Measurements from ENCODE around the gene UTS2R. TPM values are rescaled to one million over a fixed set of nuclear protein-coding genes. Genes with fewer than 3 reads are reported as not detected.
"Not testable (repeated sequence)": the region's sequence is repeated elsewhere in the genome, so short reads cannot be mapped to it uniquely, and the experiment has no call there.

The UTS2R gene
- total RNA-seq, 1 experiment from 2014 or later: 8.3 TPM

DNA sequence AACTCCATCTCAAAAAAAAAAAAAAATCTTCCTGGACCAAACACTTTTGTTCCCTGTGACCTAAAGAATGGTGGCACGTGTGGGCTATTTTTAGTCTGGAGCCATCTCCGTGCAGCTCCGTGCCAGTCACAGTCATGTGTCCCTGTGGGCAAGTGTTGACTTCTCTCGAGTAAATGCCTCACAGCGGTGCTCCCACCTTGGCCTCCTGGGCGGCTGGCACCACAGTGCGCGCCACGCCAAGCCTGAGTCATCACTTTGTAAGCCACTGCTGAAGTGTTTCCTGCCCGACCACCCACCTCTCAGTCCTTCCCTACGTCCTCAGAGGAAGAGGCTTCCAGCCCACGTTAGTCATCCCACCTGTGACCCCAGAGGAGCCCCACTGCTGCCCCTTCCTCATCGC lies 35.7 kb downstream of the UTS2R start:
- Histone ChIP-seq H3K4me1 (peaks cover 40% of the 10 kb centered on the region), H3K27ac (peak overlapping the region; percentile 19; the same call in 1 of the 2 replicates), H3K9me3 (replicated peaks) (no peaks in the 10 kb centered on the region), H3K4me3 (no peak overlapping the region), H3K36me3 (peaks cover 29% of the 10 kb centered on the region), H3K27me3 (no peaks in the 10 kb centered on the region)
- DNase-seq: peak; percentile 49 to 53

DNA sequence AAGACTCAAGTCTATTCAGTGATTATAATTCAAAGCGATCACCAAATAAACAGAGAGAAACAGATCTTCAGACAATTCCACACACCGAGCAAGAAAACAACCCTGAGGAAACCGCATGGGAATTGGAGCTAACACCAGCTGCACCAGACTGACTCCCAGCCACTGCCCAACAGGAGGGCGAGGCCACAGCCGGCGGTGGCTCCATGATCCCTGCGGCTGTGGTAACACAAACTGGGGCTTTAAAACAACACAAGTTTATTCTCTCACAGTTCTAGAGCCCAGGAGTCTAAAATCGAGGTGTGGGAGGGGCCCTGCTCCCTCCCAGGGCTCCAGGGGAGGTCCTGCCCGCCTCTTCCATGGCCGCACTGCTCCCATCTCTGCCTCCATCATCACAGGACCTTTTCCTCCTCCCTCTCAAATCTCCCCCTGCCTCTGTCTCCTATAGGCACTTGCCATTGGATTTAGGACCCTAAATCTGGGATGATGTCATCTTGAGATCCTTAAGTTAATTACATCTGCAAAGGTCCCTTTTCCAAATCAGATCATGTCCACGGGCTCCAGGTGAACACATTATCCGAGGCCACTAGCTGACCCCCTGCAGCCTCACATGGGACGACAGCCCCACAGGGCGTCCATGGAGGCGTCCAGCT lies 36.8 kb downstream of the UTS2R start:
- Histone ChIP-seq H3K4me1 (peaks cover 51% of the 10 kb centered on the region), H3K36me3 (peaks cover 20% of the 10 kb centered on the region), H3K27me3 (no peaks in the 10 kb centered on the region), H3K27ac (peak overlapping the region; percentile 67; the same call in 1 of the 2 replicates), H3K4me3 (peak overlapping the region; percentile 43), H3K9me3 (replicated peaks) (no peaks in the 10 kb centered on the region)
- peak; percentile 94 to 97 for DNase-seq

DNA sequence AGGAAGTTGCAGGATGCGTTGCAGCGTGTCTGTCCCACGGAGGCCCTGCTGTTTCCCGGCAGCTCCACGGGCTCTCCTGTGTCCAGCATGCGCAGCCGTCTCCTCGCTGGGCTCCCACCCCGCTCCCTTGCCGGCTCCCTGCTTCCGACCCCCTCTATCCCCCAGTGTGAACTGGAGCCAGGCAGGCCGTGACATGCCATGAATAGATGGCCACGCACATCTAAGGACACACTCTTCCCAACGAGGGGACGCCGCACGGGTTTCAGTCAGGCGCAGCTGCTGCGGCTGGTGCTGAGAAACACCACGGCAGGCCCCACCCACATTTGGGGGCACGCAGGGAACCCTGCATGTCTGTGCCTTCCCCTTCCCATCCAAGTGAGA lies 37.4 kb downstream of the UTS2R start:
- Histone ChIP-seq H3K36me3 (peaks cover 18% of the 10 kb centered on the region), H3K4me1 (peaks cover 53% of the 10 kb centered on the region), H3K27me3 (no peaks in the 10 kb centered on the region), H3K27ac (peak overlapping the region; percentile 67; the same call in 1 of the 2 replicates), H3K4me3 (peak overlapping the region; percentile 43), H3K9me3 (replicated peaks) (no peaks in the 10 kb centered on the region)
- DNase-seq: peak; percentile 62 to 65

DNA sequence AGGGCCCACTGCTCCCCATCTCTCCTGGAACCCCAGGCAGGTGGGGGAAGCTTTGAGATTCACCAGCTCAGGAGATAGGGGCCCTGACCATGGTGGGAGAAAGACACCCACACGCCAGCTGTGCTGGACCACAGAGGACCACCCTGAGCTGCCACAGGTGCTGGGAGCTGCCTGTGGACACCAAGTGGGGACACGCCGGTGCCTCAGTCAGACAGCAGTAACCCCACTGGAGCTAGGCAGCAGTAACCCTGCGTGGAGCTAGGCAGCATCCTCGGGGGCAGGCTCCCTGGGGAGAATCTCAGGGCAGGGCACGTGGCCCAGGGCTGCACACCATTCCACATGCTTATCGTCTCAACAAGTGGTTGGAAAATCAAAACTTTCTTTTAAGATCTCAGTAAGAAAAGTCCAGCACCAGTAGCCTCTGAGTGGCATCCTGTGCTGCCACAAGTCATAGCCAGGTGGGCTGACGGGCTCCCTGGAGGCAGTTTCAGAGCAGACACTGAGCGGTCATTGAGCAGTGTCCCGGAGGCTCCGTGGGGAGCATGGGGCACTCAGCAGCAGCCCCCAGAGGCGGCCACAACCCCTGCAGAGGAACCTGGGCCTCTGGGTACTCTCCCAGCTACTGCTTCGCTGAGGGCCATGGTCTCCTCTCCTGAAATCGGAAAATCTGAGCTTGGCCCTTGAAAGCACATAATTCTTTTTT lies 38.6 kb downstream of the UTS2R start:
- no peaks in the 10 kb centered on the region for H3K9me3 ChIP-seq (replicated peaks)
- peaks cover 9% of the 10 kb centered on the region; the same call in 1 of the 2 replicates for H3K36me3 ChIP-seq
- H3K4me1 ChIP-seq: peaks cover 53% of the 10 kb centered on the region
- peak; percentile 63 to 71 for DNase-seq
- no peaks in the 10 kb centered on the region for H3K27me3 ChIP-seq
- H3K4me3 ChIP-seq: peak overlapping the region; percentile 43
- peak overlapping the region; percentile 67; the same call in 1 of the 2 replicates for H3K27ac ChIP-seq

DNA sequence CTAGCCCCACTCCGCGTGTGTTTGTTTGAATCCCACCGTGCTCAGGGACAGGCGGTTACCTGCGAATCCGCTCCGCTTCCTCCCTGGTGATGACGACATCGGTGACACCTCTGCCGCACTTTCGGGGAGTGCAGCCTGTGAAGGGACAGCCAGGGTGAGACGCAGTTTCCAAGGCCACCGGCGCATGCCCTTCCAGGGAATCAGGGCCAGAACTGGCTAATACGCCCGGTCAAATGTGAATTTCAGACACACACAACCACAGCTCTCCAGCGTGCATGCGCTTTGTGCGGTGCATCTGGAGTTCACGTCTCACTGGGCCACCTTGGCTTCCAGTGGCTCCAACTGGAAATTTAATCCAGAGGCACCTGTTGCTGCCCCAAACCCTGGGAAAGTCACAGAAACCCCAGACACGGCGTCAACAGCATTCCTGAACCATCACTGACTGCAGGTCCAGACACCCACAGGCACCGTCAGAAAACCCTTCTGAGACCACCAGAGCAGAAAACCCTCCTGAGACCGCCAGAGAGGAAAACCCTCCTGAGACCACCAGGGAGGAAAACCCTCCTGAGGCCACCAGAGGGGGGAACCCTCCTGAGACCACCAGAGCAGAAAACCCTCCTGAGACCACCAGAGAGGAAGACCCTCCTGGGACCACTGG lies 40.0 kb downstream of the UTS2R start:
- Histone ChIP-seq H3K27ac (peak overlapping the region; percentile 67), H3K36me3 (no peaks in the 10 kb centered on the region; the same call in 1 of the 2 replicates), H3K9me3 (replicated peaks) (no peaks in the 10 kb centered on the region), H3K4me1 (peaks cover 53% of the 10 kb centered on the region), H3K27me3 (no peaks in the 10 kb centered on the region), H3K4me3 (peak overlapping the region; percentile 43)
- DNase-seq: peak; percentile 95 to 96

DNA sequence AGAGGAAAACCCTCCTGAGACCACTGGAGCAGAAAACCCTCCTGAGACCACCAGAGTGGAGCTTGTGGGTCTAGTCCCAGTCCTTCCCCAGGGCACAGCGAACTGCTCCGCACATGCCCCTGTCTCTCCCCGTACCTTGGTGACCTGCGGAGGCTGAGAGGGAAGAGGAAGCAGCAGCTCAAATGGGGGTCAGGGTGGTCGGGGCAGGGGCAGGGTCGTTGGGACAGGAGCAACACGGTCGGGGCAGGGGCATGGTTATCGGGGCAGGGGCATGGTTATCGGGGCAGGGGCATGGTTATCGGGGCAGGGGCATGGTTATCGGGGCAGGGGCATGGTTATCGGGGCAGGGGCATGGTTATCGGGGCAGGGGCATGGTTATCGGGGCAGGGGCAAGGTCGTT lies 40.5 kb downstream of the UTS2R start:
- peaks cover 49% of the 10 kb centered on the region for H3K4me1 ChIP-seq
- H3K27me3 ChIP-seq; H3K36me3 ChIP-seq; H3K9me3 ChIP-seq (replicated peaks); H3K4me3 ChIP-seq; DNase-seq: not testable (repeated sequence)
- H3K27ac ChIP-seq: peak overlapping the region; percentile 63

DNA sequence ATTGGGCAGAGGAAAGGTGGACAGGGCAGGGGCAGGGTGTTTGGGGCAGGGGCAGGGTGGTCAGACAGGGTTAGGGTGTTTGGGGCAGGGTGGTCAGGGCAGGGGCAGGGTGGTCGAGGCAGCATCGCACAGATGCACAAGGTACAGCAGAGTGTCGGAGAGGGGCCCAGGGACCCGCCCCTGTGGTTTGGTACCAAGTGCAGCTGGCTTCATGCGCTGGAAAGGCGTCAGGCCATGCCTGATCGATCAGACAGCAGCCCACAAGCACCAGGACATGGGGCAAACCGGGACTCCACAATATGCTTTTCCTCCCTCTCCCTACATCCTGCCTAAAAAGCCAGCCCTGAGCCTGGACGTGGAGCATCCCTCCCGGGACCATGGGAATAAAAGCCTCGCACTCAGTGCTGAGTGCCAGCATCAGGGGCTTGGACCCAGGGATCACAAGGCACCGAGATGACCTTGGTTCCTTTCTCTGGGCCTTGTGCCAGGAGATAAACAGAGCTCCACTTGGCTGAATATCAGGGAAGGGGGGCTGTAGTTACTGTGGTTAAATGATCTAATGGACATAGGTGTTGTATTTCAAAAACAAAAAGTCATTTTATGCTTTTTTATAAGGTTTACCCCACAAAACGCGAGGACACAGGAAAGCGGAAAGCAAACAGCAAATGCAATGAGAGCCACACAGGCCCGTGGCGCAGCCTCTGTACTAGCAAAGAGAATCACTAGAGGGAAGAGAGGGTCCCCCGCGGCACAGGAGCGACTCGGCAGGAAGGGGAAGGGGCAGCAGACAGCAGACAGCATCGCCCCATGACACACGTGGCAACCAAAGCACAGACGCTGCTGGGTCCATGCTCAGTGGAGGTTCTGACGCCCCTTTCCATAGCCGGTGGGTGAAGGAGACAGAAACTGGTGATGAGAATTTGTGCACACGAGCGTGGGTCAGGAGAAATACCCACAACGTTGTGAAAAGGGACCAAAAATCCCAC lies 41.3 kb downstream of the UTS2R start:
- no peaks in the 10 kb centered on the region for H3K9me3 ChIP-seq (replicated peaks)
- no peak overlapping the region for H3K4me3 ChIP-seq
- peaks cover 45% of the 10 kb centered on the region for H3K4me1 ChIP-seq
- peak overlapping the region; percentile 63 for H3K27ac ChIP-seq
- DNase-seq: peak; percentile 92 to 95
- no peaks in the 10 kb centered on the region for H3K27me3 ChIP-seq
- H3K36me3 ChIP-seq: no peaks in the 10 kb centered on the region

DNA sequence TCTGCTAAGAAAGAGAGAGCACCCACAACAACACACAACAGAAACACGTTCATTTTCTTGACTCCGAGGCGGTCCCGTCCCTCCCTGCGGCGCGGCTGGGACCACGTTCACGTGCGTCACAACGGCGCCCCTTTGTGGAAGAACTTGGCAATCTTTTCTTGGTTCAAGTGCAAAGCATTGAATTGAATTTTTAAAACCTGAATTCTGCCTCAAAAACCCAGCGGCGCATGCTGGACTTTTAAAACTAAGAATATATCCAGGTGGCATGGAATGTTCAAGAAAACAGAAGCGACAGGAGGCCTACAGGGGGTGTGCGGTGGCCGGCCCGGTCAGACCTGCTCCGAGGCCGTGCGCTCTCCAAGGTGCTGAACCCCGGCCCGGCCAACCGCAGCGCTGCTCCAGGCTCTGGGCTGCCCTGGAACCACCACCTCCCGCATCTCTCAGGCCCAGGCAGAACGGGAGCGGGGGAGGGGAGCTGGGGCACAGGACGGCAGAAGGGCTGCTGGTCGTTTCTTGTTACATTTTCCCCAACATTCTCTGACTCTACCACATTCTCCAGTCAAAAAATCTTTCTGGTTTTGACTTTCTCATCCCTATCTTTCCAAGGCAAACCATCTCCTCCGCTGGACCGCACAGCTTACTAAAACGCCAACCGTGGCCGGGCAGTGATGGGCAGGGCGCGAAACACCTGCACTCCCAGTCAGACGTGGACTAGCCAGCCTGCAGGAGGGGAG lies 43.1 kb downstream of the UTS2R start:
- Histone ChIP-seq H3K9me3 (replicated peaks) (no peaks in the 10 kb centered on the region), H3K27ac (no peak overlapping the region), H3K27me3 (no peaks in the 10 kb centered on the region), H3K4me3 (no peak overlapping the region), H3K4me1 (peaks cover 31% of the 10 kb centered on the region), H3K36me3 (no peaks in the 10 kb centered on the region)
- DNase-seq: peak; percentile 82 to 87

DNA sequence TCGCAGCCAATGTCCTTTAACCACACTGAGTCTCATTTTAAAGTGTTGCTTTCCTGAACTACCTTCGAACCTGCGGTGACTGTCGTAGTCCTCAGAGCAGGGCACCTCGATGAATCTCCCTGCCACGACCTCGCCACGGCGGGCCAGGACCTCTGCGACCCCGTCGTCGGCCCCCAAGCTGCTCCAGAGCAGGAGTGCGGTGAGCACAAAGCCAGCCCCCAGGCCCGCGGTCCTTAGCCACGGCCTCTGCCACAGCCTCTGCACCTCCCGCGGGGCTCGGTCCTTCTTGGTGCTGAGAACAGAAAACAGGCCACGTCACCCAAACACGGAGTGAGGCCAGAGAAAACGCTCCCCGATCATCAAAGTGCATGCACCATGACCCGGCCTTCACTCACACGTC lies 43.8 kb downstream of the UTS2R start:
- Histone ChIP-seq H3K4me1 (peaks cover 24% of the 10 kb centered on the region), H3K27ac (no peak overlapping the region), H3K27me3 (no peaks in the 10 kb centered on the region), H3K36me3 (no peaks in the 10 kb centered on the region), H3K4me3 (no peak overlapping the region), H3K9me3 (replicated peaks) (no peaks in the 10 kb centered on the region)
- no peak for DNase-seq

DNA sequence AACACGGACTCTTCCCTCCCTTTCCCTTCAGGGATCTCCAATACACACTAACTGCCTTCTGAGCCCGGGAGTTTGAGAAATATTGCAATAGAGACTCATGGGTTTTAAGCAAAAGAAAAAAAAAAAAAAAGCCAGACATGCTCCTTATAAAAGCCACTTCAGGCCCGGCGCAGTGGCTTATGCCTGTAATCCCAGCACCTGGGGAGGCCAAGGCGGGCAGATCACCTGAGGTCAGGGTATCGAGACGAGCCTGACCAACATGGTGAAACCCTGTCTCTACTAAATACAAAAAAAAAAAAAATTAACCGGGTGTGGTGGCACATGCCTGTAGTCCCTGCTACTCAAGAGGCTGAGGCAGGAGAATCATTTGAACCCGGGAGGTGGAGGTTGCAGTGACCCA lies 44.2 kb downstream of the UTS2R start:
- peaks cover 24% of the 10 kb centered on the region for H3K4me1 ChIP-seq
- no peaks in the 10 kb centered on the region for H3K9me3 ChIP-seq (replicated peaks)
- DNase-seq: no peak
- no peaks in the 10 kb centered on the region for H3K27me3 ChIP-seq
- no peaks in the 10 kb centered on the region for H3K36me3 ChIP-seq
- no peak overlapping the region for H3K4me3 ChIP-seq
- H3K27ac ChIP-seq: no peak overlapping the region

DNA sequence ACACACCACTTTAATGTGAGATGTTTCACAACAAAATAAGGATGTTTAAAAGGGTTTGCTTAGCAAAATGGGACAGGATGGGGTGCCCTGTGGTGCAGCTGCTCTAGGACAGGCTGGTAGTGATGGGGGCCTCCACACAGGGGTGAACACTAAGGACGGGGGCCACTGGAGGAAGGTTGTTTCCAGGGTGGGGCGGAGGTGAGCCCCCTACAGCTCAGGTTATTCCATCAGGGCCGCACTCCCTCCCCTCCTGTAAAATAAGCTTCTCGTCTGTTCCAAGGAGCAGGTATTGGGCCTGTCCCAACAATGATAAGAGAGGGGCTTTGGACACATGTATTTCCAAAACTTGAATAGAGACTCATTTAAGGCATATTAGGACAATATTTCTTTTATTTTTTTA lies 44.7 kb downstream of the UTS2R start:
- Histone ChIP-seq H3K36me3 (peaks cover 2% of the 10 kb centered on the region; the same call in 1 of the 2 replicates), H3K9me3 (replicated peaks) (no peaks in the 10 kb centered on the region), H3K4me3 (no peak overlapping the region), H3K27ac (no peak overlapping the region), H3K27me3 (no peaks in the 10 kb centered on the region), H3K4me1 (peaks cover 24% of the 10 kb centered on the region)
- no peak for DNase-seq

DNA sequence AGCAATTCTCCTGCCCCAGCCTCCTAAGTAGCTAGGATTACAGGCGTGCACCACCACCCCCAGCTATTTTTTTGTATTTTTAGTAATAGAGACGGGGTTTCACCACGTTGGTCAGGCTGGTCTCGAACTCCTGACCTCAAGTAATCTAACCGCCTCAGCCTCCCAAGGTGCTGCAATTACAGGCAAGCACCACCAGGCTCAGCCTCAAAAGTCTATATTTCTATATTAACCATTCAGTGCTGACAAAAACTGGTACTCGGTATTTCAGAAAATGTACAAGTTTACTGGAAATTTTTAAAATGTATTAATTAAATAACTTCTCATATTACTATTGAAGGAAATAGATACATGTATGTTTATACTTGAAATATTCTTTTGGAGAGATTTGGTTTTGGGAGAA lies 45.2 kb downstream of the UTS2R start:
- Histone ChIP-seq H3K27ac (no peak overlapping the region), H3K4me3 (no peak overlapping the region), H3K36me3 (peaks cover 4% of the 10 kb centered on the region; the same call in 1 of the 2 replicates), H3K9me3 (replicated peaks) (no peaks in the 10 kb centered on the region), H3K27me3 (no peaks in the 10 kb centered on the region), H3K4me1 (peaks cover 22% of the 10 kb centered on the region)
- DNase-seq: no peak

DNA sequence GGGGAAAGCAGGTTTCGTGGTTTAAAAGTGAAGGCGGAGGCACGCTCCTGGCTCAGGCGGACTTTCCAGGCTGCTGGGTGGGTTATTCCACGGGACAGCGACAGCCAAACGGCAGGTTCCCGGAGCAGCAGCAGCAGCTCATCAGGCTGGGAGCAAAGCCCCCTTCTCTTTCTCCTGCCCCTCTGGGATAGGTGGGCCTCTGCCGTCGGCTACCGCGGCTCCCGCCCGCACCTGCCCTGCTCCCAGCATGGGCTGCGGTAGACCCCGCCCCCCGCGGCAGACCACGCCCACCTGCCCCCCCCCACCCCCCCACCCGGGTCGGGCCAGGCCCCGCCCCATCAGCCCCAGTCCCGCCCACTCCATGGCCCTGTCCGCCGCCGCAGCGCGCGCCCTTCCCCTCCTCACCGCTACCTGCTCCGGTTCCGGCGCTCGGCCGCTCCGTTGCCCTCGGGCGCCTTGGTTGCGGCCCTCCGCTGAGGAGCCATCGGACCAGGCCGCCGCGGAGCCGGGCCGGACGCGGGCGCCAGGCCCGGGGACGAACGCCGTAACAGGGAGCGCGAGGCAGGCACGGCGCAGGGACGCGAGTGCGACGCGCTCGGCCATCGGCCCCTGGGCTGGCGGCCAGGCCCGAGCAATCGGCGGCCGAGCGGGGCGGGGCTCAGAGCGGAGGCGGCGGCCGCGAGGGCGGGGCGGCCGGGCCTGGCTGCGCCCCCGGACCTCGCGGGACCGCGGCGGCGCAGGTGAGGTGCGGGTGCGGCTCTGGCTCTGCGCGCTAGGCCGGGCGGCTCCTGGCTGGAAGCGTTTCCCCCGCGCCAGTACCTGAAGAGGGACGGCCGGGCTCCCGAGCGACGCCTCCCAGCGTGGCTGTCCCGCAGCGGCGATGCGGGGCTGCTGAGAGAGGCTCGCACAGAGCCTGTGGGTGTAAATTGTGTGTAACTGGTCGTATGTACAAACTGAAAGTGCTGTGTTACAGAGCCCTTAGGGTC lies 46.7 kb downstream of the UTS2R start, which contains the start of the genes HEXD and OGFOD3:
HEXD (plus strand) TSS at position 347 of the 986 bp plus-strand sequence. CDS start 1,453 bp downstream, outside the sequence.
OGFOD3 (minus strand) TSS at position 586 of the 986 bp plus-strand sequence; CDS start at position 485, 101 bp downstream.
- Histone ChIP-seq H3K36me3 (peaks cover 4% of the 10 kb centered on the region; the same call in 1 of the 2 replicates), H3K4me1 (peaks cover 9% of the 10 kb centered on the region), H3K27me3 (no peaks in the 10 kb centered on the region), H3K4me3 (peak within 1 kb of the TSS; percentile 100), H3K9me3 (replicated peaks) (no peaks in the 10 kb centered on the region; the same call in 1 of the 2 replicates), H3K27ac (peak within 1 kb of the TSS; percentile 74; the same call in 1 of the 2 replicates)
- peak; percentile 89 to 96 for DNase-seq
